HepG2 (cell line): ENCODE data around the gene TLE1. TPM values are rescaled to one million over a fixed set of nuclear protein-coding genes. Genes with fewer than 3 reads are reported as not detected.

Experiments used
- AGO1 ChIP-seq: fragments of 200-400 bp; formaldehyde crosslinking; IDR thresholded peaks from 2 replicates; pipeline ENCODE4 v1.6.1; 2017; ENCODE audit warnings: mild to moderate bottlenecking, low read depth, low read length, moderate library complexity; ENCODE audit not compliant: poor library complexity, severe bottlenecking
- FOXM1 ChIP-seq: sonication (generic); formaldehyde crosslinking; IDR thresholded peaks from 2 replicates; pipeline ENCODE4 v1.5.0; 2020; ENCODE audit warnings: missing genetic modification reagents
- MATR3 ChIP-seq: sonication (generic); formaldehyde crosslinking; IDR thresholded peaks from 2 replicates; pipeline ENCODE4 v1.4.0; 2020; ENCODE audit warnings: missing genetic modification reagents
- MTA1 ChIP-seq: sonication (generic); formaldehyde crosslinking; IDR thresholded peaks from 2 replicates; pipeline ENCODE4 v1.4.0; 2020; ENCODE audit warnings: missing genetic modification reagents, mild to moderate bottlenecking, borderline replicate concordance
- MYC ChIP-seq: sonication (generic); formaldehyde crosslinking; IDR thresholded peaks from 2 replicates; pipeline ENCODE4 v1.9.0; 2021; ENCODE audit warnings: missing genetic modification reagents, borderline replicate concordance
- NR2F2 ChIP-seq: IDR thresholded peaks from 2 replicates; pipeline ENCODE4 v1.6.1; 2012; ENCODE audit warnings: low read depth, inconsistent platforms, borderline replicate concordance
- SP1 ChIP-seq, 2 experiments: fragments of 450-650 bp in 1 of 2; sonication (generic) in 1 of 2; formaldehyde crosslinking in 1 of 2; IDR thresholded peaks; 2 replicates each; pipeline versions ENCODE4 v1.4.0 to v1.6.1; 2016 to 2020; ENCODE audit warnings: missing genetic modification reagents in 1 of 2
- ZNF124 ChIP-seq: sonication (generic); formaldehyde crosslinking; IDR thresholded peaks from 2 replicates; pipeline ENCODE4 v1.4.0; 2020; ENCODE audit warnings: missing genetic modification reagents
- ZSCAN9 ChIP-seq: IDR thresholded peaks from 2 replicates; pipeline ENCODE4 v1.6.1; 2016; ENCODE audit warnings: borderline replicate concordance
- polyA plus RNA-seq, 8 experiments: library from polyadenylated mRNA; depleted of rRNA in 3 of 8; stranded (reverse) in 7 of 8; unstranded in 1 of 8; fragments of >200 nt; fragmentation: Illumina TruSeq in 4 of 8; extraction: Trizol in 4 of 8; gene quantifications; 2 replicates each; pipeline versions ENCODE4 v1.2.1 to v1.2.3, GENCODE V29; 2011 to 2016; ENCODE audit warnings: low read depth in 4 of 8, missing spikeins in 1 of 8, mixed read lengths in 1 of 8; ENCODE audit not compliant: insufficient read depth in 1 of 8
- total RNA-seq, 5 experiments: library from RNA; depleted of rRNA; stranded (reverse); fragments of >200 nt; fragmentation: Illumina TruSeq; extraction: Trizol; gene quantifications; 2 replicates each; pipeline ENCODE4 v1.2.3, GENCODE V29; 2016; ENCODE audit warnings: low read depth in 1 of 5
- TF ChIP-seq, protein P1 (sequence below): sonication (generic); formaldehyde crosslinking; IDR thresholded peaks from 2 replicates; pipeline ENCODE4 v1.4.0; 2020; ENCODE audit warnings: mild to moderate bottlenecking, missing genetic modification reagents, borderline replicate concordance
- TF ChIP-seq, protein P2 (sequence below): sonication (generic); formaldehyde crosslinking; IDR thresholded peaks from 2 replicates; pipeline ENCODE4 v1.8.0; 2022; ENCODE audit warnings: missing genetic modification reagents, mild to moderate bottlenecking, borderline replicate concordance
- TF ChIP-seq, protein P3 (sequence below): sonication (generic); formaldehyde crosslinking; IDR thresholded peaks from 2 replicates; pipeline ENCODE4 v1.8.0; 2022; ENCODE audit warnings: missing genetic modification reagents, mild to moderate bottlenecking, moderate library complexity, borderline replicate concordance
- TF ChIP-seq, protein P4 (sequence below): sonication (generic); formaldehyde crosslinking; IDR thresholded peaks from 2 replicates; pipeline ENCODE4 v1.5.1; 2020; ENCODE audit warnings: missing genetic modification reagents, mild to moderate bottlenecking, borderline replicate concordance
- TF ChIP-seq, protein P5 (sequence below): sonication (generic); formaldehyde crosslinking; IDR thresholded peaks from 2 replicates; pipeline ENCODE4 v1.5.0; 2020; ENCODE audit warnings: missing genetic modification reagents, mild to moderate bottlenecking, borderline replicate concordance
- TF ChIP-seq, protein P6 (sequence below), 2 experiments: fragments of 450-650 bp in 1 of 2; sonication (generic) in 1 of 2; formaldehyde crosslinking; IDR thresholded peaks; 2 replicates each; pipeline versions ENCODE4 v1.5.0 to v1.8.0; 2020 to 2022; ENCODE audit warnings: mild to moderate bottlenecking in 1 of 2, missing genetic modification reagents in 1 of 2

The TLE1 gene
- total and polyA plus RNA-seq, 2 of the 13 experiments (the other 11 are each of a cell fraction or from before 2014, with no cell fraction given): 35.9 to 109 TPM

DNA sequence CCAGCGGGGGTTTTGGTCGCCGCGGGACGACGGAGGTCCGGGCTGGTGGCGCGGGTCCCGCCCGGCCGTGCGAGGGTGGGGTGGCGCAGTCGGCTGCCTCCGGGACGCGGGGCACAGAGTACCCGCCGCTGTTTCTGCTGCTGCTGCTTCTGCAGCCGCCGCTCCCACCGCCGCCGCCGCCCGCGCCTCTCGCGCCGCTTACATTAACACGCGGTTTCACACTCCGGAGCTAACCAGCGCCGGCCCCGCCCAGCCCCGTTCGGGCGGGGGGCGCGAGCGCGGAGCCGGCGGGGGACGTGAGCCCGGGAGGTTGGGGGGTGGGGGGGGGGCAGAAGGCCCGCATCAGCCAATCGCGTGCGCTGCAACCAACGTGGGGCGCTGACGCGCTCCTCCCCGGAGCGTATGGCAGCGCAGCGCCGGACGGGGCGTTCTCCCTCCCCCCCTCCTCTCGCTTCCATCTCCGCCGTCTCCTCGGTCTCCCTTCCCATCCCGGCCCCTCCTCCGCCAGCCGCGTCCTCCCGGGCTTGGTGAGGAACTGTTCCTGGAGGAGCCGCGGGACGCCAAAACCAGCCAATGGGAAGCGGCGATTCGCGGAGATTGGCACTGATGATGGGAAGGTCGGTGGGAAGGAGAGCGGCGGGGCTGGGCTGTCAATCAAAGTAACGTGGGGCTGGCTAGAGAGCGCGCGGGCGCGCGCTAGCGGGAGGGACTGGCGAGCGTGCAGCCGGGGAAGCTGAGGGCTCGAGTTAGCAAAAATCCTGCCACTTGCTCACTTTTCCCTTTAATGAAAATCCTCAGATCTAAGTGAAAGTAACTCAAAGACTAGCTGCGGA, at the start of gene TLE1 (continued):
- TF ChIP-seq, protein P1, sequence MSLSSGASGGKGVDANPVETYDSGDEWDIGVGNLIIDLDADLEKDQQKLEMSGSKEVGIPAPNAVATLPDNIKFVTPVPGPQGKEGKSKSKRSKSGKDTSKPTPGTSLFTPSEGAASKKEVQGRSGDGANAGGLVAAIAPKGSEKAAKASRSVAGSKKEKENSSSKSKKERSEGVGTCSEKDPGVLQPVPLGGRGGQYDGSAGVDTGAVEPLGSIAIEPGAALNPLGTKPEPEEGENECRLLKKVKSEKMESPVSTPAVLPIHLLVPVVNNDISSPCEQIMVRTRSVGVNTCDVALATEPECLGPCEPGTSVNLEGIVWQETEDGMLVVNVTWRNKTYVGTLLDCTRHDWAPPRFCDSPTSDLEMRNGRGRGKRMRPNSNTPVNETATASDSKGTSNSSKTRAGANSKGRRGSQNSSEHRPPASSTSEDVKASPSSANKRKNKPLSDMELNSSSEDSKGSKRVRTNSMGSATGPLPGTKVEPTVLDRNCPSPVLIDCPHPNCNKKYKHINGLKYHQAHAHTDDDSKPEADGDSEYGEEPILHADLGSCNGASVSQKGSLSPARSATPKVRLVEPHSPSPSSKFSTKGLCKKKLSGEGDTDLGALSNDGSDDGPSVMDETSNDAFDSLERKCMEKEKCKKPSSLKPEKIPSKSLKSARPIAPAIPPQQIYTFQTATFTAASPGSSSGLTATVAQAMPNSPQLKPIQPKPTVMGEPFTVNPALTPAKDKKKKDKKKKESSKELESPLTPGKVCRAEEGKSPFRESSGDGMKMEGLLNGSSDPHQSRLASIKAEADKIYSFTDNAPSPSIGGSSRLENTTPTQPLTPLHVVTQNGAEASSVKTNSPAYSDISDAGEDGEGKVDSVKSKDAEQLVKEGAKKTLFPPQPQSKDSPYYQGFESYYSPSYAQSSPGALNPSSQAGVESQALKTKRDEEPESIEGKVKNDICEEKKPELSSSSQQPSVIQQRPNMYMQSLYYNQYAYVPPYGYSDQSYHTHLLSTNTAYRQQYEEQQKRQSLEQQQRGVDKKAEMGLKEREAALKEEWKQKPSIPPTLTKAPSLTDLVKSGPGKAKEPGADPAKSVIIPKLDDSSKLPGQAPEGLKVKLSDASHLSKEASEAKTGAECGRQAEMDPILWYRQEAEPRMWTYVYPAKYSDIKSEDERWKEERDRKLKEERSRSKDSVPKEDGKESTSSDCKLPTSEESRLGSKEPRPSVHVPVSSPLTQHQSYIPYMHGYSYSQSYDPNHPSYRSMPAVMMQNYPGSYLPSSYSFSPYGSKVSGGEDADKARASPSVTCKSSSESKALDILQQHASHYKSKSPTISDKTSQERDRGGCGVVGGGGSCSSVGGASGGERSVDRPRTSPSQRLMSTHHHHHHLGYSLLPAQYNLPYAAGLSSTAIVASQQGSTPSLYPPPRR (CRISPR knock-in tag): peak; percentile 92
- TF ChIP-seq MTA1 (CRISPR knock-in tag): peak; percentile 94
- TF ChIP-seq, protein P2, sequence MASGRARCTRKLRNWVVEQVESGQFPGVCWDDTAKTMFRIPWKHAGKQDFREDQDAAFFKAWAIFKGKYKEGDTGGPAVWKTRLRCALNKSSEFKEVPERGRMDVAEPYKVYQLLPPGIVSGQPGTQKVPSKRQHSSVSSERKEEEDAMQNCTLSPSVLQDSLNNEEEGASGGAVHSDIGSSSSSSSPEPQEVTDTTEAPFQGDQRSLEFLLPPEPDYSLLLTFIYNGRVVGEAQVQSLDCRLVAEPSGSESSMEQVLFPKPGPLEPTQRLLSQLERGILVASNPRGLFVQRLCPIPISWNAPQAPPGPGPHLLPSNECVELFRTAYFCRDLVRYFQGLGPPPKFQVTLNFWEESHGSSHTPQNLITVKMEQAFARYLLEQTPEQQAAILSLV: no peak
- 0 out of 2 replicates have a peak, but pooled peaks have one; percentile 24 for TF ChIP-seq FOXM1 (CRISPR knock-in tag)
- TF ChIP-seq, protein P3, sequence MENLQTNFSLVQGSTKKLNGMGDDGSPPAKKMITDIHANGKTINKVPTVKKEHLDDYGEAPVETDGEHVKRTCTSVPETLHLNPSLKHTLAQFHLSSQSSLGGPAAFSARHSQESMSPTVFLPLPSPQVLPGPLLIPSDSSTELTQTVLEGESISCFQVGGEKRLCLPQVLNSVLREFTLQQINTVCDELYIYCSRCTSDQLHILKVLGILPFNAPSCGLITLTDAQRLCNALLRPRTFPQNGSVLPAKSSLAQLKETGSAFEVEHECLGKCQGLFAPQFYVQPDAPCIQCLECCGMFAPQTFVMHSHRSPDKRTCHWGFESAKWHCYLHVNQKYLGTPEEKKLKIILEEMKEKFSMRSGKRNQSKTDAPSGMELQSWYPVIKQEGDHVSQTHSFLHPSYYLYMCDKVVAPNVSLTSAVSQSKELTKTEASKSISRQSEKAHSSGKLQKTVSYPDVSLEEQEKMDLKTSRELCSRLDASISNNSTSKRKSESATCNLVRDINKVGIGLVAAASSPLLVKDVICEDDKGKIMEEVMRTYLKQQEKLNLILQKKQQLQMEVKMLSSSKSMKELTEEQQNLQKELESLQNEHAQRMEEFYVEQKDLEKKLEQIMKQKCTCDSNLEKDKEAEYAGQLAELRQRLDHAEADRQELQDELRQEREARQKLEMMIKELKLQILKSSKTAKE: peak; percentile 85
- TF ChIP-seq, protein P4, sequence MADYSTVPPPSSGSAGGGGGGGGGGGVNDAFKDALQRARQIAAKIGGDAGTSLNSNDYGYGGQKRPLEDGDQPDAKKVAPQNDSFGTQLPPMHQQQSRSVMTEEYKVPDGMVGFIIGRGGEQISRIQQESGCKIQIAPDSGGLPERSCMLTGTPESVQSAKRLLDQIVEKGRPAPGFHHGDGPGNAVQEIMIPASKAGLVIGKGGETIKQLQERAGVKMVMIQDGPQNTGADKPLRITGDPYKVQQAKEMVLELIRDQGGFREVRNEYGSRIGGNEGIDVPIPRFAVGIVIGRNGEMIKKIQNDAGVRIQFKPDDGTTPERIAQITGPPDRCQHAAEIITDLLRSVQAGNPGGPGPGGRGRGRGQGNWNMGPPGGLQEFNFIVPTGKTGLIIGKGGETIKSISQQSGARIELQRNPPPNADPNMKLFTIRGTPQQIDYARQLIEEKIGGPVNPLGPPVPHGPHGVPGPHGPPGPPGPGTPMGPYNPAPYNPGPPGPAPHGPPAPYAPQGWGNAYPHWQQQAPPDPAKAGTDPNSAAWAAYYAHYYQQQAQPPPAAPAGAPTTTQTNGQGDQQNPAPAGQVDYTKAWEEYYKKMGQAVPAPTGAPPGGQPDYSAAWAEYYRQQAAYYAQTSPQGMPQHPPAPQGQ (CRISPR knock-in tag): no peak
- TF ChIP-seq AGO1: peak; percentile 75
- no peak for TF ChIP-seq NR2F2
- TF ChIP-seq SP1 (IDR thresholded peaks at IDR 0.05): no peak
- peak; percentile 65; the same call in 1 of the 2 replicates for TF ChIP-seq SP1 (CRISPR knock-in tag; IDR thresholded peaks at IDR 0.05)
- TF ChIP-seq MYC (CRISPR knock-in tag): peak; percentile 89
- TF ChIP-seq MATR3: no peak
- 0 out of 2 replicates have a peak, but pooled peaks have one; percentile 28 for TF ChIP-seq ZSCAN9 (CRISPR knock-in tag)
- TF ChIP-seq, protein P5, sequence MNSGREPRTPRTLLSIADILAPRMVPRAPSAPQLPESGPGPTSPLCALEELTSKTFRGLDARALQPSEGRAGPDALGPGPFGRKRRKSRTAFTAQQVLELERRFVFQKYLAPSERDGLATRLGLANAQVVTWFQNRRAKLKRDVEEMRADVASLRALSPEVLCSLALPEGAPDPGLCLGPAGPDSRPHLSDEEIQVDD (CRISPR knock-in tag): no peak
- TF ChIP-seq, protein P6, sequence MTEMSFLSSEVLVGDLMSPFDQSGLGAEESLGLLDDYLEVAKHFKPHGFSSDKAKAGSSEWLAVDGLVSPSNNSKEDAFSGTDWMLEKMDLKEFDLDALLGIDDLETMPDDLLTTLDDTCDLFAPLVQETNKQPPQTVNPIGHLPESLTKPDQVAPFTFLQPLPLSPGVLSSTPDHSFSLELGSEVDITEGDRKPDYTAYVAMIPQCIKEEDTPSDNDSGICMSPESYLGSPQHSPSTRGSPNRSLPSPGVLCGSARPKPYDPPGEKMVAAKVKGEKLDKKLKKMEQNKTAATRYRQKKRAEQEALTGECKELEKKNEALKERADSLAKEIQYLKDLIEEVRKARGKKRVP (CRISPR knock-in tag; IDR thresholded peaks at IDR 0.05): no peak
- no peak for TF ChIP-seq ZNF124 (CRISPR knock-in tag)
